ENCODE measurements around the gene ITPRIPL2.

The ITPRIPL2 gene

GRCh38 chr16:19145010-19145409 lies 31.2 kb downstream of the ITPRIPL2 start:
- 80% methylated on average over 1 of the region's 3 CpGs for WGBS (ENCODE audit: insufficient coverage)
- H3K27ac ChIP-seq (ENCODE audit: insufficient read depth in 1 of 2, low read depth in 1 of 2, low read length in 2 of 2, poor library complexity in 1 of 2, severe bottlenecking in 2 of 2) = no peak overlapping the region
- DNase-seq = no peak
- CTCF ChIA-PET = interaction anchor here (1.1 kb wide), 1 partner anchor 11 kb away, joined by 5 read pairs; no protein-coding TSS in a partner anchor
- H3K4me1 ChIP-seq (ENCODE audit: control extremely low read depth in 1 of 4, control insufficient read depth in 4 of 4, insufficient read depth in 4 of 4, low read length in 3 of 4) = no peaks in the 10 kb centered on the region
- no peak overlapping the region for H3K4me3 ChIP-seq (ENCODE audit: control insufficient read depth in 1 of 7, extremely low read depth in 1 of 7, insufficient read depth in 4 of 7, low read depth in 2 of 7, low read length in 6 of 7)
- no peaks in the 10 kb centered on the region for H3K36me3 ChIP-seq (ENCODE audit: control insufficient read depth in 4 of 4, insufficient read depth in 4 of 4, low read length in 3 of 4)
- H3K27me3 ChIP-seq (replicated peaks in 2 of 5; ENCODE audit: control insufficient read depth in 4 of 5, insufficient read depth in 5 of 5, low read length in 4 of 5) = peaks cover 0 to 4% (median 0%) of the 10 kb centered on the region in 5 experiments
- peaks cover 0 to 5% (median 0%) of the 10 kb centered on the region in 5 experiments for H3K9me3 ChIP-seq (ENCODE audit: control extremely low read depth in 1 of 5, control insufficient read depth in 4 of 5, insufficient read depth in 2 of 5, low read depth in 1 of 5, low read length in 4 of 5)
- POLR2A ChIA-PET = no interaction called here

- Histone ChIP-seq H3K36me3 (ENCODE audit: control insufficient read depth in 4 of 4, insufficient read depth in 4 of 4, low read length in 3 of 4) (no peaks in the 10 kb centered on the region), H3K9me3 (ENCODE audit: control extremely low read depth in 1 of 5, control insufficient read depth in 4 of 5, insufficient read depth in 2 of 5, low read depth in 1 of 5, low read length in 4 of 5) (peaks cover 0 to 5% (median 0%) of the 10 kb centered on the region in 5 experiments), H3K4me3 (ENCODE audit: control insufficient read depth in 1 of 7, extremely low read depth in 1 of 7, insufficient read depth in 4 of 7, low read depth in 2 of 7, low read length in 6 of 7) (no peak overlapping the region), H3K27ac (ENCODE audit: insufficient read depth in 1 of 2, low read depth in 1 of 2, low read length in 2 of 2, poor library complexity in 1 of 2, severe bottlenecking in 2 of 2) (no peak overlapping the region), H3K27me3 (replicated peaks in 2 of 5; ENCODE audit: control insufficient read depth in 4 of 5, insufficient read depth in 5 of 5, low read length in 4 of 5) (peaks cover 0 to 4% (median 0%) of the 10 kb centered on the region in 5 experiments), H3K4me1 (ENCODE audit: control extremely low read depth in 1 of 4, control insufficient read depth in 4 of 4, insufficient read depth in 4 of 4, low read length in 3 of 4) (no peaks in the 10 kb centered on the region)
- ChIA-PET POLR2A (no interaction called here), CTCF (no interaction called here)
- WGBS (ENCODE audit: insufficient coverage) = 82% methylated on average over 3 of the region's 4 CpGs
- DNase-seq = no peak
These were observed 33.4 kb downstream of the ITPRIPL2 start for GRCh38 chr16:19147126-19147525.

GRCh38 chr16:19147627-19148026 lies 33.9 kb downstream of the ITPRIPL2 start:
- H3K36me3 ChIP-seq (ENCODE audit: control insufficient read depth in 4 of 4, insufficient read depth in 4 of 4, low read length in 3 of 4) = no peaks in the 10 kb centered on the region
- H3K9me3 ChIP-seq (ENCODE audit: control extremely low read depth in 1 of 5, control insufficient read depth in 4 of 5, insufficient read depth in 2 of 5, low read depth in 1 of 5, low read length in 4 of 5) = peaks cover 0 to 5% (median 0%) of the 10 kb centered on the region in 5 experiments
- H3K4me1 ChIP-seq (ENCODE audit: control extremely low read depth in 1 of 4, control insufficient read depth in 4 of 4, insufficient read depth in 4 of 4, low read length in 3 of 4) = no peaks in the 10 kb centered on the region
- ChIA-PET CTCF (no interaction called here), POLR2A (no interaction called here)
- H3K27me3 ChIP-seq (replicated peaks in 2 of 5; ENCODE audit: control insufficient read depth in 4 of 5, insufficient read depth in 5 of 5, low read length in 4 of 5) = peaks cover 0 to 4% (median 0%) of the 10 kb centered on the region in 5 experiments
- no CpG with 5 or more reads among the region's 4 CpGs for WGBS (ENCODE audit: insufficient coverage)
- no peak overlapping the region for H3K27ac ChIP-seq (ENCODE audit: insufficient read depth in 1 of 2, low read depth in 1 of 2, low read length in 2 of 2, poor library complexity in 1 of 2, severe bottlenecking in 2 of 2)
- DNase-seq = no peak
- H3K4me3 ChIP-seq (ENCODE audit: control insufficient read depth in 1 of 7, extremely low read depth in 1 of 7, insufficient read depth in 4 of 7, low read depth in 2 of 7, low read length in 6 of 7) = no peak overlapping the region

GRCh38 chr16:19148189-19148588 lies 34.4 kb downstream of the ITPRIPL2 start:
- Histone ChIP-seq H3K4me1 (ENCODE audit: control extremely low read depth in 1 of 4, control insufficient read depth in 4 of 4, insufficient read depth in 4 of 4, low read length in 3 of 4) (no peaks in the 10 kb centered on the region), H3K4me3 (ENCODE audit: control insufficient read depth in 1 of 7, extremely low read depth in 1 of 7, insufficient read depth in 4 of 7, low read depth in 2 of 7, low read length in 6 of 7) (no peak overlapping the region), H3K36me3 (ENCODE audit: control insufficient read depth in 4 of 4, insufficient read depth in 4 of 4, low read length in 3 of 4) (no peaks in the 10 kb centered on the region), H3K27ac (ENCODE audit: insufficient read depth in 1 of 2, low read depth in 1 of 2, low read length in 2 of 2, poor library complexity in 1 of 2, severe bottlenecking in 2 of 2) (no peak overlapping the region), H3K9me3 (ENCODE audit: control extremely low read depth in 1 of 5, control insufficient read depth in 4 of 5, insufficient read depth in 2 of 5, low read depth in 1 of 5, low read length in 4 of 5) (peaks cover 0 to 5% (median 0%) of the 10 kb centered on the region in 5 experiments), H3K27me3 (replicated peaks in 2 of 5; ENCODE audit: control insufficient read depth in 4 of 5, insufficient read depth in 5 of 5, low read length in 4 of 5) (peaks cover 0 to 4% (median 0%) of the 10 kb centered on the region in 5 experiments)
- no peak for DNase-seq
- 100% methylated on average over 2 of the region's 5 CpGs for WGBS (ENCODE audit: insufficient coverage)
- CTCF ChIA-PET = interaction anchor here (0.6 kb wide), 1 partner anchor 78 kb away, joined by 3 read pairs; no protein-coding TSS in a partner anchor
- POLR2A ChIA-PET = no interaction called here

- 94% methylated on average over 2 of the region's 2 CpGs for WGBS (ENCODE audit: insufficient coverage)
- CTCF ChIA-PET = interaction anchor here (1.3 kb wide), 1 partner anchor 14 kb away, joined by 3 read pairs; no protein-coding TSS in a partner anchor
These were observed 37.5 kb downstream of the ITPRIPL2 start for GRCh38 chr16:19151310-19151709.

GRCh38 chr16:19152042-19152441 lies 38.3 kb downstream of the ITPRIPL2 start:
- Histone ChIP-seq H3K4me3 (ENCODE audit: control insufficient read depth in 1 of 7, extremely low read depth in 1 of 7, insufficient read depth in 4 of 7, low read depth in 2 of 7, low read length in 6 of 7) (no peak overlapping the region), H3K4me1 (ENCODE audit: control extremely low read depth in 1 of 4, control insufficient read depth in 4 of 4, insufficient read depth in 4 of 4, low read length in 3 of 4) (no peaks in the 10 kb centered on the region), H3K27me3 (replicated peaks in 2 of 5; ENCODE audit: control insufficient read depth in 4 of 5, insufficient read depth in 5 of 5, low read length in 4 of 5) (peaks cover 0 to 7% (median 0%) of the 10 kb centered on the region in 5 experiments), H3K36me3 (ENCODE audit: control insufficient read depth in 4 of 4, insufficient read depth in 4 of 4, low read length in 3 of 4) (no peaks in the 10 kb centered on the region), H3K9me3 (ENCODE audit: control extremely low read depth in 1 of 5, control insufficient read depth in 4 of 5, insufficient read depth in 2 of 5, low read depth in 1 of 5, low read length in 4 of 5) (peaks cover 0 to 10% (median 4%) of the 10 kb centered on the region in 5 experiments), H3K27ac (ENCODE audit: insufficient read depth in 1 of 2, low read depth in 1 of 2, low read length in 2 of 2, poor library complexity in 1 of 2, severe bottlenecking in 2 of 2) (no peak overlapping the region)
- 100% methylated on average over 1 of the region's 1 CpG for WGBS (ENCODE audit: insufficient coverage)
- POLR2A ChIA-PET = no interaction called here
- CTCF ChIA-PET = interaction anchor here (1.3 kb wide), 1 partner anchor 15 kb away, joined by 3 read pairs; no protein-coding TSS in a partner anchor
- DNase-seq = no peak

More at GRCh38 chr16:19151310-19151709, 37.5 kb downstream of the ITPRIPL2 start:
- Histone ChIP-seq H3K36me3 (ENCODE audit: control insufficient read depth in 4 of 4, insufficient read depth in 4 of 4, low read length in 3 of 4) (no peaks in the 10 kb centered on the region), H3K27me3 (replicated peaks in 2 of 5; ENCODE audit: control insufficient read depth in 4 of 5, insufficient read depth in 5 of 5, low read length in 4 of 5) (peaks cover 0 to 7% (median 0%) of the 10 kb centered on the region in 5 experiments), H3K27ac (ENCODE audit: insufficient read depth in 1 of 2, low read depth in 1 of 2, low read length in 2 of 2, poor library complexity in 1 of 2, severe bottlenecking in 2 of 2) (no peak overlapping the region), H3K4me3 (ENCODE audit: control insufficient read depth in 1 of 7, extremely low read depth in 1 of 7, insufficient read depth in 4 of 7, low read depth in 2 of 7, low read length in 6 of 7) (no peak overlapping the region), H3K9me3 (ENCODE audit: control extremely low read depth in 1 of 5, control insufficient read depth in 4 of 5, insufficient read depth in 2 of 5, low read depth in 1 of 5, low read length in 4 of 5) (peaks cover 0 to 10% (median 3%) of the 10 kb centered on the region in 5 experiments), H3K4me1 (ENCODE audit: control extremely low read depth in 1 of 4, control insufficient read depth in 4 of 4, insufficient read depth in 4 of 4, low read length in 3 of 4) (no peaks in the 10 kb centered on the region)
- POLR2A ChIA-PET = no interaction called here
- no peak for DNase-seq

GRCh38 chr16:19153876-19154275 lies 40.1 kb downstream of the ITPRIPL2 start:
- peaks cover 0 to 6% (median 4%) of the 10 kb centered on the region in 5 experiments for H3K9me3 ChIP-seq (ENCODE audit: control extremely low read depth in 1 of 5, control insufficient read depth in 4 of 5, insufficient read depth in 2 of 5, low read depth in 1 of 5, low read length in 4 of 5)
- 94% methylated on average over 4 of the region's 4 CpGs for WGBS (ENCODE audit: insufficient coverage)
- no peak overlapping the region for H3K4me3 ChIP-seq (ENCODE audit: control insufficient read depth in 1 of 7, extremely low read depth in 1 of 7, insufficient read depth in 4 of 7, low read depth in 2 of 7, low read length in 6 of 7)
- ChIA-PET CTCF (interaction anchor here (1.0 kb wide), 1 partner anchor 14 kb away, joined by 3 read pairs; no protein-coding TSS in a partner anchor), POLR2A (no interaction called here)
- no peaks in the 10 kb centered on the region for H3K36me3 ChIP-seq (ENCODE audit: control insufficient read depth in 4 of 4, insufficient read depth in 4 of 4, low read length in 3 of 4)
- peaks cover 0 to 7% (median 2%) of the 10 kb centered on the region in 5 experiments for H3K27me3 ChIP-seq (replicated peaks in 2 of 5; ENCODE audit: control insufficient read depth in 4 of 5, insufficient read depth in 5 of 5, low read length in 4 of 5)
- no peak overlapping the region for H3K27ac ChIP-seq (ENCODE audit: insufficient read depth in 1 of 2, low read depth in 1 of 2, low read length in 2 of 2, poor library complexity in 1 of 2, severe bottlenecking in 2 of 2)
- H3K4me1 ChIP-seq (ENCODE audit: control extremely low read depth in 1 of 4, control insufficient read depth in 4 of 4, insufficient read depth in 4 of 4, low read length in 3 of 4) = no peaks in the 10 kb centered on the region
- DNase-seq = no peak

Data from common myeloid progenitor, CD34-positive (primary cell).